ENCODE results near the gene ASMTL.

DNA sequence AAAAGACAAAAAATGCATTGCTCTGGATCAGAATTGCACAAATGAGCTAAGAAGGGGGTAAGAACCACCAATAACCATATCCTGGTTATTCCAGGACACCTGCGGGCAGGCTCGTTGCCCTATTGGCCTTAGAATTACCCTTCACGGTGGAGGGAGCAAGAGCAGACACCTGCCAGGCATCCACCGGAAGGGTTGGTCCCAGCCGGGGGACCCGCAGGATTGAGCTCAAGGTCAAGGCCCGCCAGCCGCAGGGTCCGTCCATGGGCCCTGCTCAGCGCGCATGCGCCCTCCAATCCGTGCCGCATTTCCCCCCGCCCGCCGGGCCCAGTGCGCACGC is 61.4 kb downstream of the ASMTL start:
- TF ChIP-seq, protein P1, sequence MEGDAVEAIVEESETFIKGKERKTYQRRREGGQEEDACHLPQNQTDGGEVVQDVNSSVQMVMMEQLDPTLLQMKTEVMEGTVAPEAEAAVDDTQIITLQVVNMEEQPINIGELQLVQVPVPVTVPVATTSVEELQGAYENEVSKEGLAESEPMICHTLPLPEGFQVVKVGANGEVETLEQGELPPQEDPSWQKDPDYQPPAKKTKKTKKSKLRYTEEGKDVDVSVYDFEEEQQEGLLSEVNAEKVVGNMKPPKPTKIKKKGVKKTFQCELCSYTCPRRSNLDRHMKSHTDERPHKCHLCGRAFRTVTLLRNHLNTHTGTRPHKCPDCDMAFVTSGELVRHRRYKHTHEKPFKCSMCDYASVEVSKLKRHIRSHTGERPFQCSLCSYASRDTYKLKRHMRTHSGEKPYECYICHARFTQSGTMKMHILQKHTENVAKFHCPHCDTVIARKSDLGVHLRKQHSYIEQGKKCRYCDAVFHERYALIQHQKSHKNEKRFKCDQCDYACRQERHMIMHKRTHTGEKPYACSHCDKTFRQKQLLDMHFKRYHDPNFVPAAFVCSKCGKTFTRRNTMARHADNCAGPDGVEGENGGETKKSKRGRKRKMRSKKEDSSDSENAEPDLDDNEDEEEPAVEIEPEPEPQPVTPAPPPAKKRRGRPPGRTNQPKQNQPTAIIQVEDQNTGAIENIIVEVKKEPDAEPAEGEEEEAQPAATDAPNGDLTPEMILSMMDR (IDR thresholded peaks at IDR 0.05; ENCODE audit: poor library complexity): no peak
- TF ChIP-seq EZH2phosphoT487 (IDR thresholded peaks at IDR 0.05; ENCODE audit: low read depth, severe bottlenecking, unreplicated experiment) (no peak), EZH2 (IDR thresholded peaks at IDR 0.05; ENCODE audit: borderline replicate concordance) (no peak)

Measured in hepatocyte (in vitro differentiated cells).